HG03103 (cell line): Measurements from ENCODE around the gene DPP4.
"Not testable (repeated sequence)": the region's sequence is repeated elsewhere in the genome, so short reads cannot be mapped to it uniquely, and the experiment has no call there.

ENCODE experiments used
- ATAC-seq: cut with Tn5 transposase; IDR thresholded peaks from one replicate; pipeline ENCODE4 v1.9.1; 2021; ENCODE audit warnings: low read depth; ENCODE audit not compliant: unreplicated experiment

The DPP4 gene

DNA sequence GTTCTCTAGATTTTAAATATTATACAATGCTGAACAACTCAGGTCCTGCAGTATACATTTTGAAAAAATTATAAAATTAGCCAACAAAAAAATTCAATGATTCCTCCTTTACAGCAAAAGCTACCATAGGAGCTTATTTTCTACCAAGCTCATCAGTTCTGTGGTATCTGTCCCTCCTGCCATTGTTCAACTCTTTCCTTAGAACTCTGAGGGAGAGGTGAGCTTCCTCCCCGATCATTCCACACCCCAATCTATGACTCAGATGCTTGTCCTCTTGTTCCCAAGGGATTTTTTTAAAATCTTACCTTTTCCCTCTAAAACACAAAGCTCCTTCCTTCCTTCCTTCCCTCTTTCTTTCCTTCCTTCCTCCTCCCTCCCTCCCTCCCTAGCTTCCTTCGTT is 13.5 kb downstream of the DPP4 start:
- no peak for ATAC-seq

GRCh38 chr2:162058973-162059668 is 14.9 kb downstream of the DPP4 start:
- peak; percentile 58 for ATAC-seq

DNA sequence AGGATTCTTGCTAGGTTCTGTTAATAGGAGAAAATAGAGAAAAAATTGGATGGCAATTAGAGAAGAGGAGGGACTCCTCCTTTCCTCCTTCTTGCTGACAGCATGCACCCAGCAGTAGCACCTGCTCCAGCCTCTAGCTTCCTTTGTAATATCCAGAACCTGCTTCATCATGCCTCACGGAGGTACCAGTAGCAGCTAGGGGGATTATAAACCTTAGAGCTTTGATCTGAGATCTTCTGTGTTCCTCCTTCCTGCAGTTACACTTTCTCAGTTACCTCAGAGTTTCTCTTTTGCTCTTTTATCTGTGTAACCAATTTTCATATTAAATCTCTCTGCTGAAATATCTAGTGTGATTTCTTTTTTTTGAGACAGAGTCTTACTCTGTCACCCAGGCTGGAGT is 16.6 kb downstream of the DPP4 start:
- no peak for ATAC-seq

- ATAC-seq = no peak
Measured at GRCh38 chr2:162056796-162057399, 17.1 kb downstream of the DPP4 start.

GRCh38 chr2:162053808-162054155 is 20.2 kb downstream of the DPP4 start:
- ATAC-seq = no peak

- ATAC-seq = no peak
Measured at GRCh38 chr2:162053066-162053807, 20.8 kb downstream of the DPP4 start.

DNA sequence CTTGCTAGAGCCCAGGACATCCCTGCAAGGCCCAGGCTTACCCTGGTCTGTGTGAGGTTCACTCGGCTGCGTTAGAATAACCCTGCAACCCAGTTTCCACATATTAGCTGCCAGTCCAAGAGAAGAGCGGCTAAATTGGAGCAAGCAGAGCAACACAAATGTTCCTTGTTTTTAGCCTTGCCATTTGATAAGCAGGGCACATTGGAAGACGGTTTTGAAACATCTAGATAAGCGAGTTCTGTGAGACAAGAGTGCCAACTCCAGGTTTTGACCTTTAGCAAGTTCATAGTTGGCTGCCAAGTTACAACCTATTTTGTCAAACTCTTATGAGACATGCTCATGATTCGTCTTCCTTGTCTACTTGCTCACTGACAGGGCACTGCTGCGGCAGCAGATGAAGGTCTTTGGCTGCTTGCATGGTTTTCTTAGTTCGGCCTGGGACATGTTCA is 23.5 kb downstream of the DPP4 start:
- no peak for ATAC-seq

GRCh38 chr2:162049089-162049488 is 24.9 kb downstream of the DPP4 start:
- ATAC-seq = not testable (repeated sequence)

DNA sequence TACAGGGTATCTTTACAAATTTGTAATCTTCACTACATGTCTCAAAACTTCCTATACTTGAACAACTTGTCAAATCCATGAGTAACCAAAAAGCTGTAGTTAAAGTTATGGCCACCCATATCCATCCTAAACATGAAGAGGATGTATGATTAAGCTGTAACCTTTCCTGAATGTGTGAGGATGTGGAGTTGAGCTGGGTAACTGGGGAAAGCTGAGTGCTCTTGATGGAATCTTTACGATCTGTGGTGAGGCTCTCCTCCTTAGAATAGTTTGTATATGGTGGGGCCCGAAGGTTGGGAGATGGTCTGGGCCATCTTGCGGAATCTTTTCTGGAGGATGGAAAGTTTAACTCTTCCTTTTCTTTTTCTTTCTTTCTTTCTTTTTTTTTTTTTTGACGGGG is 29.4 kb downstream of the DPP4 start:
- no peak for ATAC-seq

DNA sequence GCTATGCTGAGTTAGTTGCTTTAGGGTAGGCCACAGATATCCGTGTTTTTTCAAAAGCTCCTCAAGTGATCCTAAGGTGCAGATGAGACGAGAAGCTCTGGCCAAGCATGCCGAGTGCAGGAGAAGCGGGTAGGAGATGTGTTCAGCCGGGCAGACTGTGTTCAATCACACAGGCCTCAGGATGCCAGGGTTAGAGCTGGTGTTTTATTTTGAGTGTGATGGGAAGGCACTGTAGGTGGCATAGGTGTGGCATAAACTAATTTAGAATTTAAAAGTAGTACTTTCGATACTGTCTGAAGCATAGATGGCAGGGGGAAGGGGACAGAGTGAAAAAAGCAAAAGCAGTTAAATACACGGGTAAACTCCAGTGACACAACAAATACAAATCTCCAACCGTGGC is 30.9 kb downstream of the DPP4 start:
- ATAC-seq = no peak

DNA sequence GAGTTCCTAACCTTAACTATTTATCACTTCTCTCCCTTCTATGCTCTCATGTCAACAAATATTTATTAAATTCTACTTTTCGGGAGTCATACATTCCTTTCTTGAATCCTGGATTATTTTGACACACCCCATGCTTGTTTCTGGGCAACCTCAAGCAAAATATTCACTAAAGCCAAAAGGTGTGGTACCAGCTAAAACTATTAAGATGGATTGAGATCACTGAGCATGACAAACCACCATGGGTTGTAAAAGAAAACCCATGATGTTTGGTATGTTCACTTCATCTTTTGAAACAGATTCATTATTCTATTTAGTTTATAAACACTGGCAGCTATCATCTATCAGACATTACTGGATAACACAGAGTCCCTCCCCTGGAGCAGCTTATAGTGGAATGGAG is 32.5 kb downstream of the DPP4 start:
- no peak for ATAC-seq

GRCh38 chr2:162038725-162039124 is 35.3 kb downstream of the DPP4 start:
- ATAC-seq = no peak

DNA sequence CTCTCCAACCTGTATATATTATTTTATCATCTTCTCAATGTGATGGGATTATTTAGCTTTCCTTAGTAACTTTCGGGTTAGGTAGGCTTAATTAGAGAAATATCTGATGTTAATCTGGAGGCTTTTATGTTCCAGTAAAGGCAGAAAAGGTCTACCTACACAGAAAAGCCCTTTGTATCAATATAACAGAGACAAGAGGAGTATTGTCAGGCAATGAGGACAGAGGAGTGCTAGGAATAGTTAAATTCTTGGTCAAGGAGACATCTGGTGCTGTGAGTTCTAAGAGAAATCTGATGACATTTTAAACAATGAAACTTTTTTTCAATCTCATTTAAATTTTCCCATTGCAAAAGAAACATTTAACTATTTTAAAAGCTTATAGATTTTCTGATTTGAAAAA is 36.1 kb downstream of the DPP4 start:
- ATAC-seq = no peak

GRCh38 chr2:162037028-162037795 is 36.8 kb downstream of the DPP4 start:
- ATAC-seq = no peak

- ATAC-seq = no peak
Measured at GRCh38 chr2:162035981-162036380, 38.0 kb downstream of the DPP4 start.

DNA sequence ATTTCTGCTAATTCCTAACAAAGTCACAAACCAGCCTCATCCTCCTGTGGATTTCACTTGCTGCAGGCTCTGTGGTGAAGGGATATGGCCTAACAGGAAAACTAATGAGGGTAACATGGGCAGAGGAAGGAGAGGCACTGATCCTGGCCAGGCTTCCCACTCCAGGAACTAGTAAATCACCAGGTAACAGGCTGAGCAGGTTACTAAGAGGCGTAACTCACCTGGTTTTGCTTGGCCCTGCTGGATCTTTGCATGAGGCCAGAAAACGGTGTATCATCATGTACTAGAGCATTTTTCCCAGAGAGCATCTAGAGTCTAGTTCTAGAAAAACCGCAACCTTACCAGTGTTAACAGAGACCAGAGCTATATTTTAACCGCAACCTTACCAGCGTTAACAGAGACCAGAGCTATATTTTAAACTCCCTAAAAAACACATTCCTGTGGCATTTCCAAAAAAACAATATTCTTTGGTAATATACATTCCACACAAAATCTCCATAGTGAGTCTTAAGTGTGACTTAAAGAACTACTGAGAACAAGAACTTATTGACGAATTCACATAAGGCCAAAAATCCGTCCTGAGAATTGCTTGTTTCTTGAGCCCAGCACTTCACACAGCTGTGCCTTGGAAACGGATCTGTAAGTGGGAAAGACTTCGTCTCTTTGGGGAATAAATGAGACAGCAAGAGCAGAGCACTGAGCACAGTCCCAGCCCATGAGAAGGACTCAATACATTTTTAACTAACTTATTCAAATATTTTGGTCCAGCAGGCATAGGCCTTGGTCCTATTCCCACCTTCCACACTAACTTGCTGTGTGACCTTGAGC is 43.4 kb downstream of the DPP4 start:
- ATAC-seq = no peak

- no peak for ATAC-seq
Measured at GRCh38 chr2:162029287-162029901, 44.6 kb downstream of the DPP4 start.

DNA sequence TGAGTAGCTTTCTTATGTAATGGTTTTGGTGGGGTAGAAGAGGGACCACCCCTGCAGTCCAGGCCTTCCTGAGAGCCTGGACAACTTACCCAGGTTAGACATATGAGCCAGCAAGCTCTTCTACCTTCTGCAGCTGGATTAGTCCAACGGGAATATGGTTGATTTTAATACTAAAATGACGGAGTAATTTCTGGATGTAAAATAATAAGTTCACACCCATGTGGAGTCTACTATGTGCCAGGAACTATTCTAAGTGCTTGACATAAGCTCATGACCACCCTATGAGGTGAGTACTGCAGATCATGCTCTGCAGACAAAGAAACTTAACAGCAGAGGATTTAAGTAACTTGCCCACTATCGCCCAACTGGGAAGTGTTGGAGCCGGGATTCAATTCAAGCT is 45.5 kb downstream of the DPP4 start:
- no peak for ATAC-seq

GRCh38 chr2:162025121-162025911 is 48.7 kb downstream of the DPP4 start:
- no peak for ATAC-seq
